Measurements from ENCODE around the gene SLC43A2. TPM values are rescaled to one million over a fixed set of nuclear protein-coding genes. Genes with fewer than 3 reads are reported as not detected.

Gene SLC43A2
- total and polyA plus RNA-seq, 2 donors (not counting 1 experiment from before 2014, with no cell fraction given): 8.4 to 13.7 TPM

- no peak for DNase-seq (ENCODE audit: low read depth in 2 of 2)
- H3K27ac ChIP-seq (ENCODE audit: insufficient read depth, low read length): no peak overlapping the region
- H3K4me2 ChIP-seq (ENCODE audit: extremely low read depth, insufficient read depth, low read length): no peak overlapping the region
- no peak overlapping the region for H3K9ac ChIP-seq (ENCODE audit: insufficient read depth, low read length)
- H3K36me3 ChIP-seq (ENCODE audit: control insufficient read depth, insufficient read depth, low read length): peaks cover 2% of the 10 kb centered on the region
- no peaks in the 10 kb centered on the region for H4K20me1 ChIP-seq (ENCODE audit: control insufficient read depth, extremely low read depth, insufficient read depth, low read length)
- no peak overlapping the region for H3K4me3 ChIP-seq (replicated peaks in 1 of 4; ENCODE audit: control extremely low read depth in 1 of 4, insufficient read depth in 1 of 4, low read depth in 3 of 4, low read length in 4 of 4)
- H3K4me1 ChIP-seq (ENCODE audit: control insufficient read depth, extremely low read depth, insufficient read depth, low read length): peaks cover 9% of the 10 kb centered on the region
- H3K79me2 ChIP-seq (ENCODE audit: control insufficient read depth, insufficient read depth, low read length): no peaks in the 10 kb centered on the region
- H2AFZ ChIP-seq (ENCODE audit: low read length): no peak overlapping the region
- H3K9me3 ChIP-seq (ENCODE audit: control insufficient read depth, insufficient read depth, low read depth, low read length): no peaks in the 10 kb centered on the region
- TF ChIP-seq EZH2 (IDR thresholded peaks at IDR 0.05; ENCODE audit: low read length, missing control alignments) (no peak), CTCF (conservative IDR thresholded peaks at IDR 0.05 in 1 of 2, IDR thresholded peaks at IDR 0.05 in 1 of 2; ENCODE audit: low read depth in 1 of 2, low read length in 2 of 2) (no peak)
- no peaks in the 10 kb centered on the region for H3K27me3 ChIP-seq (ENCODE audit: control insufficient read depth, insufficient read depth, low read length)
Observed at GRCh38 chr17:1592751-1593629, 35.6 kb downstream of the SLC43A2 start.

- no peak overlapping the region for H3K4me3 ChIP-seq (replicated peaks in 1 of 4; ENCODE audit: control extremely low read depth in 1 of 4, insufficient read depth in 1 of 4, low read depth in 3 of 4, low read length in 4 of 4)
- TF ChIP-seq EZH2 (IDR thresholded peaks at IDR 0.05; ENCODE audit: low read length, missing control alignments) (no peak), CTCF (conservative IDR thresholded peaks at IDR 0.05 in 1 of 2, IDR thresholded peaks at IDR 0.05 in 1 of 2; ENCODE audit: low read depth in 1 of 2, low read length in 2 of 2) (no peak)
- no peak overlapping the region for H3K27ac ChIP-seq (ENCODE audit: insufficient read depth, low read length)
- H3K9me3 ChIP-seq (ENCODE audit: control insufficient read depth, insufficient read depth, low read depth, low read length): no peaks in the 10 kb centered on the region
- peaks cover 9% of the 10 kb centered on the region for H3K4me1 ChIP-seq (ENCODE audit: control insufficient read depth, extremely low read depth, insufficient read depth, low read length)
- no peaks in the 10 kb centered on the region for H3K79me2 ChIP-seq (ENCODE audit: control insufficient read depth, insufficient read depth, low read length)
- H3K4me2 ChIP-seq (ENCODE audit: extremely low read depth, insufficient read depth, low read length): no peak overlapping the region
- no peak overlapping the region for H2AFZ ChIP-seq (ENCODE audit: low read length)
- H3K36me3 ChIP-seq (ENCODE audit: control insufficient read depth, insufficient read depth, low read length): peaks cover 2% of the 10 kb centered on the region
- H3K9ac ChIP-seq (ENCODE audit: insufficient read depth, low read length): no peak overlapping the region
- H4K20me1 ChIP-seq (ENCODE audit: control insufficient read depth, extremely low read depth, insufficient read depth, low read length): no peaks in the 10 kb centered on the region
- no peak for DNase-seq (ENCODE audit: low read depth in 2 of 2)
- H3K27me3 ChIP-seq (ENCODE audit: control insufficient read depth, insufficient read depth, low read length): no peaks in the 10 kb centered on the region
Observed at GRCh38 chr17:1591474-1592090, 37.1 kb downstream of the SLC43A2 start.

- peaks cover 9% of the 10 kb centered on the region for H3K4me1 ChIP-seq (ENCODE audit: control insufficient read depth, extremely low read depth, insufficient read depth, low read length)
- TF ChIP-seq EZH2 (IDR thresholded peaks at IDR 0.05; ENCODE audit: low read length, missing control alignments) (no peak), CTCF (conservative IDR thresholded peaks at IDR 0.05 in 1 of 2, IDR thresholded peaks at IDR 0.05 in 1 of 2; ENCODE audit: low read depth in 1 of 2, low read length in 2 of 2) (no peak)
- H3K27ac ChIP-seq (ENCODE audit: insufficient read depth, low read length): no peak overlapping the region
- H4K20me1 ChIP-seq (ENCODE audit: control insufficient read depth, extremely low read depth, insufficient read depth, low read length): no peaks in the 10 kb centered on the region
- DNase-seq (ENCODE audit: low read depth in 2 of 2): no peak
- H2AFZ ChIP-seq (ENCODE audit: low read length): no peak overlapping the region
- peaks cover 2% of the 10 kb centered on the region for H3K36me3 ChIP-seq (ENCODE audit: control insufficient read depth, insufficient read depth, low read length)
- no peaks in the 10 kb centered on the region for H3K79me2 ChIP-seq (ENCODE audit: control insufficient read depth, insufficient read depth, low read length)
- H3K9me3 ChIP-seq (ENCODE audit: control insufficient read depth, insufficient read depth, low read depth, low read length): no peaks in the 10 kb centered on the region
- H3K4me3 ChIP-seq (replicated peaks in 1 of 4; ENCODE audit: control extremely low read depth in 1 of 4, insufficient read depth in 1 of 4, low read depth in 3 of 4, low read length in 4 of 4): no peak overlapping the region
- H3K4me2 ChIP-seq (ENCODE audit: extremely low read depth, insufficient read depth, low read length): no peak overlapping the region
- H3K9ac ChIP-seq (ENCODE audit: insufficient read depth, low read length): no peak overlapping the region
- no peaks in the 10 kb centered on the region for H3K27me3 ChIP-seq (ENCODE audit: control insufficient read depth, insufficient read depth, low read length)
Observed at GRCh38 chr17:1590747-1591473, 37.7 kb downstream of the SLC43A2 start.
